Prostate gland (tissue), 2 donors: ENCODE measurements around the gene SRD5A2.

Source experiments
- CTCF ChIP-seq, 4 experiments: fragments of 200-600 bp in 2 of 4; fragments of 450-650 bp in 2 of 4; sonication (generic) in 2 of 4; IDR thresholded peaks; 1 replicate in 3 of 4; 2 replicates in 1 of 4; pipeline ENCODE4 v1.5.1; 2016 to 2019; ENCODE audit warnings: antibody characterized with exemption in 4 of 4, mild to moderate bottlenecking in 2 of 4, moderate library complexity in 2 of 4
- POLR2A ChIP-seq: fragments of 450-650 bp; IDR thresholded peaks from one replicate; pipeline ENCODE4 v1.6.1; 2016; ENCODE audit warnings: antibody characterized with exemption, mild to moderate bottlenecking
- POLR2AphosphoS5 ChIP-seq: sonication (generic); formaldehyde crosslinking; IDR thresholded peaks from one replicate; pipeline ENCODE4 v1.6.1; 2017; ENCODE audit warnings: antibody characterized with exemption

DNA sequence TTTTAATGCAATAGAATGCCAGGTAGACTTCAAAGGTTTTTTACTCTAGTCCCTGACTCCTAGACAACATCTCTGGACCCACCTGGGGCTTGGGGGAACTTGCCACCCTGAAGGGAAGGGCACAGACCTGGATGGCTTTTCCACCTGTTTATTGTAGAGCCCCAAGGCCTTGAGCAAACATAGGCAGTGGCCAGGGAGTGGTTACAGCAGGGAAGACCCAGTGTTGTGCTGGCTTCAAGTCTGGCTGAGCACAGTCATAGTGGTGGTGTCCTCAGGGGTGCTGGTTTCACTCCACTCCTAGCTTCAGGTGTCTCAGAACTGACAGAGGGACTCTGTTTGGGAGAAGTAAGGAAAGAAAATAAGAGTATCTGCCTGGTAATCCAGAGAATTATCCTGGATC, 5.5 kb upstream of the SRD5A2 start:
- TF ChIP-seq CTCF (IDR thresholded peaks at IDR 0.05) (no peak), POLR2AphosphoS5 (no peak), POLR2A (no peak)
